Chondrocyte (in vitro differentiated cells): ENCODE data around the gene TNKS1BP1. TPM values are rescaled to one million over a fixed set of nuclear protein-coding genes. Genes with fewer than 3 reads are reported as not detected.
A peak's percentile ranks its signal among the peaks of the same experiment; 100 is the strongest.

Source experiments
- DNase-seq: peaks from one replicate; pipeline ENCODE4 v3.0.0; 2021; ENCODE audit warnings: mixed read lengths, low spot score
- H3K27ac Mint-ChIP-seq: one replicate; pipeline ENCODE4 v1.8.0; 2021; ENCODE audit warnings: mild to moderate bottlenecking, moderate library complexity, mixed read lengths; ENCODE audit not compliant: unreplicated experiment
- H3K27me3 Mint-ChIP-seq: 2 replicates; pipeline ENCODE4 v1.8.0; 2021; ENCODE audit warnings: low read depth, mixed read lengths
- H3K36me3 Mint-ChIP-seq: 2 replicates; pipeline ENCODE4 v1.8.0; 2021; ENCODE audit warnings: low read depth, mixed read lengths
- H3K4me1 Mint-ChIP-seq: 2 replicates; pipeline ENCODE4 v1.8.0; 2021; ENCODE audit warnings: low read depth, mild to moderate bottlenecking, mixed read lengths
- H3K4me3 Mint-ChIP-seq: one replicate; pipeline ENCODE4 v1.8.0; 2021; ENCODE audit warnings: mild to moderate bottlenecking, moderate library complexity, mixed read lengths; ENCODE audit not compliant: unreplicated experiment
- H3K9me3 Mint-ChIP-seq: 2 replicates; pipeline ENCODE4 v1.8.0; 2021; ENCODE audit warnings: low read depth, mixed read lengths
- CTCF ChIP-seq: fragments of 200-600 bp; sonication (generic); IDR thresholded peaks from 2 replicates; pipeline ENCODE4 v1.5.0; 2021; ENCODE audit warnings: antibody characterized with exemption, mild to moderate bottlenecking, moderate library complexity
- total RNA-seq: library from RNA; stranded (reverse); gene quantifications from 3 replicates; pipeline ENCODE4 v1.2.1, GENCODE V29; 2021

TNKS1BP1 gene
- total RNA-seq, 1 donor from 2014 or later, result 181 TPM

- Mint-ChIP-seq H3K27ac (peak overlapping the region; percentile 88), H3K36me3 (peaks cover 41% of the 10 kb centered on the region), H3K27me3 (no peaks in the 10 kb centered on the region), H3K4me1 (peaks cover 52% of the 10 kb centered on the region), H3K9me3 (peaks cover 3% of the 10 kb centered on the region), H3K4me3 (no peak overlapping the region)
- TF ChIP-seq CTCF, result no peak
- DNase-seq, result no peak
Observed at GRCh38 chr11:57303280-57303989, 21.3 kb downstream of the TNKS1BP1 start.

GRCh38 chr11:57302489-57302888 lies 22.3 kb downstream of the TNKS1BP1 start:
- DNase-seq, result no peak
- TF ChIP-seq CTCF, result no peak
- Mint-ChIP-seq H3K36me3 (peaks cover 46% of the 10 kb centered on the region), H3K9me3 (peaks cover 3% of the 10 kb centered on the region), H3K27ac (no peak overlapping the region), H3K4me1 (peaks cover 43% of the 10 kb centered on the region), H3K4me3 (no peak overlapping the region), H3K27me3 (no peaks in the 10 kb centered on the region)

- peaks cover 3% of the 10 kb centered on the region for H3K9me3 Mint-ChIP-seq
- H3K4me3 Mint-ChIP-seq, result no peak overlapping the region
- peaks cover 47% of the 10 kb centered on the region for H3K36me3 Mint-ChIP-seq
Observed at GRCh38 chr11:57301711-57302423, 22.9 kb downstream of the TNKS1BP1 start.

GRCh38 chr11:57300785-57301184 lies 24.0 kb downstream of the TNKS1BP1 start:
- DNase-seq, result no peak
- TF ChIP-seq CTCF, result no peak
- Mint-ChIP-seq H3K27me3 (no peaks in the 10 kb centered on the region), H3K27ac (no peak overlapping the region), H3K9me3 (peaks cover 3% of the 10 kb centered on the region), H3K4me1 (peaks cover 28% of the 10 kb centered on the region), H3K36me3 (peaks cover 53% of the 10 kb centered on the region), H3K4me3 (no peak overlapping the region)

More at GRCh38 chr11:57301711-57302423, 22.9 kb downstream of the TNKS1BP1 start:
- no peak for TF ChIP-seq CTCF
- DNase-seq, result no peak
- H3K4me1 Mint-ChIP-seq, result peaks cover 37% of the 10 kb centered on the region
- no peaks in the 10 kb centered on the region for H3K27me3 Mint-ChIP-seq
- no peak overlapping the region for H3K27ac Mint-ChIP-seq

- Mint-ChIP-seq H3K27ac (no peak overlapping the region), H3K9me3 (peaks cover 3% of the 10 kb centered on the region), H3K36me3 (peaks cover 53% of the 10 kb centered on the region), H3K4me3 (no peak overlapping the region), H3K27me3 (no peaks in the 10 kb centered on the region), H3K4me1 (peaks cover 28% of the 10 kb centered on the region)
- DNase-seq, result no peak
- TF ChIP-seq CTCF, result no peak
Observed at GRCh38 chr11:57299150-57299737, 25.5 kb downstream of the TNKS1BP1 start.
